Measurements from ENCODE around the gene AGPAT2. TPM values are rescaled to one million over a fixed set of nuclear protein-coding genes. Genes with fewer than 3 reads are reported as not detected.

AGPAT2 gene
- total RNA-seq, 1 donor: 29.0 TPM

GRCh38 chr9:136679431-136679941 lies 7.8 kb downstream of the AGPAT2 start:
- TF ChIP-seq CTCF (IDR thresholded peaks at IDR 0.05; ENCODE audit: insufficient read depth, low read length): no peak
- no peak for DNase-seq (ENCODE audit: low read depth)
- no peak overlapping the region for H3K4me3 ChIP-seq (ENCODE audit: low read depth, low read length)

- no peak for TF ChIP-seq CTCF (IDR thresholded peaks at IDR 0.05; ENCODE audit: insufficient read depth, low read length)
- H3K4me3 ChIP-seq (ENCODE audit: low read depth, low read length): no peak overlapping the region
- DNase-seq (ENCODE audit: low read depth): no peak
These were observed 8.6 kb downstream of the AGPAT2 start for GRCh38 chr9:136678624-136679023.

GRCh38 chr9:136678034-136678433 lies 9.2 kb downstream of the AGPAT2 start:
- no peak for DNase-seq (ENCODE audit: low read depth)
- no peak for TF ChIP-seq CTCF (IDR thresholded peaks at IDR 0.05; ENCODE audit: insufficient read depth, low read length)
- no peak overlapping the region for H3K4me3 ChIP-seq (ENCODE audit: low read depth, low read length)

- H3K4me3 ChIP-seq (ENCODE audit: low read depth, low read length): no peak overlapping the region
- DNase-seq (ENCODE audit: low read depth): no peak
- TF ChIP-seq CTCF (IDR thresholded peaks at IDR 0.05; ENCODE audit: insufficient read depth, low read length): no peak
These were observed 10.2 kb downstream of the AGPAT2 start for GRCh38 chr9:136676920-136677686.

- no peak overlapping the region for H3K4me3 ChIP-seq (ENCODE audit: low read depth, low read length)
- TF ChIP-seq CTCF (IDR thresholded peaks at IDR 0.05; ENCODE audit: insufficient read depth, low read length): no peak
- DNase-seq (ENCODE audit: low read depth): no peak
These were observed 10.9 kb downstream of the AGPAT2 start for GRCh38 chr9:136676297-136676794.

- no peak for TF ChIP-seq CTCF (IDR thresholded peaks at IDR 0.05; ENCODE audit: insufficient read depth, low read length)
- H3K4me3 ChIP-seq (ENCODE audit: low read depth, low read length): no peak overlapping the region
- DNase-seq (ENCODE audit: low read depth): no peak
These were observed 11.6 kb downstream of the AGPAT2 start for GRCh38 chr9:136675477-136676296.

Data from fibroblast of the aortic adventitia (primary cell).